Activated CD4-positive, alpha-beta T cell treated with anti-CD3 and anti-CD28 coated beads for 4 hours (primary cell): Measurements from ENCODE around the gene TSHZ2.

ENCODE experiments used
- DNase-seq, 2 donors: peaks; one replicate each; pipeline ENCODE4 v3.0.0-alpha.2; 2020

Gene TSHZ2

DNA sequence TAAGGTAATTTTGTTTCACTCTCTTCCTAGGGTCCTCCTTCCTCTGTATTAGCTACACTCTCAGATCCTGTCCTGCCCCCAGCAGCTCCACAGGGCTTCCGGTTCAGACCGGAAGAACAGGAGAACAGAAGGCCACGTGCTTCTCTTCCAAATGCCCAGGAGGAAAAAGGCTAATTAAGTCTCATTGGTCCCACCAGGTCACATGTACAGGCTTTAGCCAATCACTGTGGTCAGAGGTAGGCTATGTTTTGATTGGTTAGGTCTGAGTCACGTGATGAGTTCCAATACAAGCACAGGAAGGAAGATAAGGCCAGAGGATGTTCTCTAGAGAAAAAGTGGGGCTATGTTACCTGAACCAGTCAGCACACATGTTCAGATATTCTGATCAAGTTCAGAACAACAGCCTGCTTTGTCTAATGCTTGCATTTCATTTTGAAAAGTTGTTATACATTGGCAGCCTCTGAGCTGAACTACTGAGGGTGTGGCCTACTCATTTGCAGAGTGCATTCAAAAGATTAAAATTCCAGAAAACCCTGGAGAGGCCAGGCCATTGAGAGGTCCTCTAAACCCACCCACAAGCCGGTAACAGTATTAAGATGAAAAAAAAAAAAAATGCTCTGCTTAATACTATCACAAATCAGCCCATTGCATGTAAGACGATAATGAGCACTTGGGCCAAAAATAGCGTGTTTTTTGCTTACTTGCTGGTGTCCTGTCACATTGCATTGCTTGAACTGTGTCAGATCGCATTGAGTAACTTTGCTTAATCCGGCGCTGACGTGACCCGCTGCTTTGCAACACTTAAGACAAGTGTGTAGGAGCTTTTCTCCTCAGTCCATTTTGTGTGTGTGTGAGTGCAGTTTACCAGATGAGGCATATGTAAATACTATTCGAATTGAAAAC is 170.3 kb downstream of the TSHZ2 start:
- no peak for DNase-seq

DNA sequence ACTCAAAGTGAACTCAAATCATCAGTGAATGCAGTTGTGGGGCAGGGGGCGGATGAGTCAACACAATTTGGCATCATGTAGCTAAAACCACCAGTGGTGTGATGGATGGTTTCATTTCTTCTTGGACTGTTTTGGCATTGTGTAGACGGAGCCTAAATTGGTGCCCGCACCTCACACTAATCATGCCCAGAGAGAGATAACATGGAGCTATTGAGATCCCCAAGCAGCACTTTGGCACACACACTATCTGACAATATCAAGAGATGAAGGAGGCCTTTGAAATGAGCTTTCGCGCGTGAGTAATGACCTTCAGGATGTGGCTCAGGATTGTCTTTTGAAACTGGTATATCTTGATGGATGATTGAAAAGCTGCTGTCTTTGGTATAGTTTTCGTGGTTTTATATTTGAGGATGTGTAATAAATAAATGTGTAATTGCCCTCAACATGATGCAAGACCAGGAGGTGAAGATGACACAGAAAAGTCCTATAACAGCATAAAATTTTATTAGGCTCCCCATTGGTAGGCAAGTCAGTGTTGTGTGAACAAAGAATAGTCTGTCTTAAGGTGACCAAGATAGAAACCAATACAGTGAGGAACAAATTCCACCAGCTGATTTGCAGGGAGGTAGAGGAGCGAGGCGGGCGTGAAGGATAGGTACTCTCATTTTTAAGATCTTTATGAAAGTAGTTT is 174.2 kb downstream of the TSHZ2 start:
- DNase-seq, result peak; percentile 17 to 39

DNA sequence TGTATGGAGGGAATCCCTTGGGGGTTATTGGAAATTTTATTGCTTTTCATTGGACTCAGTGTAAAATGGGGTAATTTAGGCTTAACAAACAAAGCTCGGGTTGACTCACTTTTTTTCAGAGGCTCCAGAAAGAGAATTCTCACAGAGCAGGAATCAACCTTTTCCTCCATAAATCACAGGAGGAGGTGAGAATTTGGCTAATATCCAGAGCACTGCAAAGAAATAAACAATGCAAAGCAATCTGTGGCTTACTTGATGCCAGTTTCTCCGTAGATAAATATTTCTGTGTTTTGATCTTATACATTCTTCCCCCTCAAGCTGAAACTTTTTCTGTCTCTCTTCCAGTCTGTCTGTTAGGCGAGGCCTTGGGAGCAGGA is 176.6 kb downstream of the TSHZ2 start:
- DNase-seq, result no peak

DNA sequence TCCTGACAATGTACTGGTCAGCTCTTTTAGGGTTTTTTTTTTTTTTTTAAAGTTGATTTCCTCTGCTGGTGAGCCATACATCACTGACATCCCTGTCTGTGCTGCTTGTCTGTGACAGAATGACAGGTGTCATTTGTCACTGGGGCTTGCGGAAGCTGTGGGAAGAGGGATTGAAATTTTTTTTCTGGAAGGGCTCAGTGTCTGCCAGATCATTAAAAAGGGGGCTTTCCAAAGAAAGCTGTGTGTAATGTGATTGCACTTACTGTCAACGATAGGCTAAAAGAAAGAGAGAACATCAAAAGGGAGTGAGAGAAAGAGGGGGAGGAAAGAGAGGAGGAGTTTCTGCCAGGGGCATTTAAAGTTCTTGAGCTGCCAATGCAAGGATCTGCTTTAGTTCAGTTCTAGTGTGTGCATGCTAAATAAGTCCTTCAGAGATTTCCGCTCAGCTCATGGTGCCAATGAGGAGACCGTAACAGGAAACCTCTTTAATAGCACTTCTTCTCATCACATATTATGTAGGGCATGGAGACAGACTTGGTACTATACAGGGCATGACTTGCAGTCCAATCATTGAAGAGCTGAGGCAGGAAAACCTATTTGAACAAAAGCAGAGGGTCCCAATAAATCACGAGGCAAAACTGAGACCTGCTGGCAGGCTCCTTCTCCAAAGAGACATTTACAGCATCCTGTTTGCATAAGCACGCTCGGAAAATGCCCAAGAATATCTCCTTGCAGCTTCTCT is 177.2 kb downstream of the TSHZ2 start:
- no peak for DNase-seq

DNA sequence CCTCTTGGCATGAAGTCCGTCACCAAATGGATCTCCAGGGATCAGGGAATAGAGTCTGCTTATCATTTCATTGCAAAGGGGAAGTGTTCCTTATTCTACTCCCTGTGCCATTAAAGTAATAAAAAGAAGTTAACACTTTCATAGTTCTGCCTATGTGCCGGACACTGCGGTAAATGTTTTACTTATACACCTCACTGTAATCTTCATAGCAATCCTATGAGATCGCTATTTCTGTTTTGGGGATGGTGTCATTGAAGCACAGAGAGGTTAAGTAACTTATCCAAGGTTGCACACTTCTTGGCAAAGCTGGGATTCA is 177.7 kb downstream of the TSHZ2 start:
- no peak for DNase-seq

DNA sequence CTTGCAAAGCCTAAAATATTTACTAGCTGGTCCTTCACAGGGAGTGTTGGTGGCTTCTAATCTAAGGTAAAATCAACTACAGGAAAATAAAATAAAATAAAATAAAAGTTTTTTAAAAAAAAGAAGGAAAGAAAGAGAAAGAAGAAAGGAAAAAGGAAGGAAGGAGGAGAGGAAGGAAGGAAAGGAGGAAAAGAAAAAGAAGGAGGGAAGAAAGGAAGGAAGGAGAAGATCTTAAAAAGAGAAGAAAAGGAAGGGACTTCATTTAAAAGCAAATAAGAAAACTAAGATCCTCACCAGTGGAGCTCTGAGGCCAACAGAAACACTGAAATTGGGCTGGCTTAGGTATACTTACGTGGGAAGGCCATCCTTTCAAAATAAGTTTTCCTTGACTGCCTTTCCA is 178.4 kb downstream of the TSHZ2 start:
- no peak for DNase-seq

DNA sequence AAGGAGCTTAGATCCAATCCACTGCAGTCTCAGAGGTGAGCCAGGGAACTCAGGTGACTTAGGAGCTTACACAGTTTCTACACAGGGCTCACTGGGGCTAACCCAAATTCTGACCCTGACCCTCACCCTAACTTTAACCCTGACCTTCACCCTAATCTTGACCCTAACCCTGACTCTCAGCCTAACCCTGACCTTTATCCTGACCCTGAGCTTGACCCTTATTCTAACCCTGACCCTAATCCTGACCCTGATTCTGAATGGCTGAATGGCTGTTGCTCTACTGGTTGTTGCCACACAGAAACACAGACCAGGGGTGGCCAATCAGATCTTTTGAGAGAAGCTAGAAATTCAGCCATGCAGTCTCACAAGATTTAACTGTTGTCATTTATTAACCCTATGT is 180.1 kb downstream of the TSHZ2 start:
- no peak for DNase-seq

DNA sequence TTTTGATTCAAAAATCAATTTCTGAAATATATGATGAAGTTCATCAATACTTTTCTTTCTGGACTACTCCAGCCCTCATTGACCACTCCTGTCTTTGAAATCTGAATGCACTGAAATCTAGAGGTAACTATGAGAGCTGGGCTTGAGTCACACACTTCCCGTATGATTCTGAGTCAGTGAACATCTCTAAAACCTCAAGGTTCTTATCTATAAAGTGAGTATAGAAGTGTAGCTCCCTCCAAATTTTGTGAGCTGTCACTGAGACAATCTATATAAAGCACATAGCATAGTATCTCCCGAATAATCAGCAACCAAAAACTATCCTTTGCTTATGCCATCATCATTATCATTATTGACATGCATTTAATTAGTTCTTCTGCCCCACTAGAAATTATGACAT is 182.4 kb downstream of the TSHZ2 start:
- peak in 1 of 2 donors; percentile 11 for DNase-seq

DNA sequence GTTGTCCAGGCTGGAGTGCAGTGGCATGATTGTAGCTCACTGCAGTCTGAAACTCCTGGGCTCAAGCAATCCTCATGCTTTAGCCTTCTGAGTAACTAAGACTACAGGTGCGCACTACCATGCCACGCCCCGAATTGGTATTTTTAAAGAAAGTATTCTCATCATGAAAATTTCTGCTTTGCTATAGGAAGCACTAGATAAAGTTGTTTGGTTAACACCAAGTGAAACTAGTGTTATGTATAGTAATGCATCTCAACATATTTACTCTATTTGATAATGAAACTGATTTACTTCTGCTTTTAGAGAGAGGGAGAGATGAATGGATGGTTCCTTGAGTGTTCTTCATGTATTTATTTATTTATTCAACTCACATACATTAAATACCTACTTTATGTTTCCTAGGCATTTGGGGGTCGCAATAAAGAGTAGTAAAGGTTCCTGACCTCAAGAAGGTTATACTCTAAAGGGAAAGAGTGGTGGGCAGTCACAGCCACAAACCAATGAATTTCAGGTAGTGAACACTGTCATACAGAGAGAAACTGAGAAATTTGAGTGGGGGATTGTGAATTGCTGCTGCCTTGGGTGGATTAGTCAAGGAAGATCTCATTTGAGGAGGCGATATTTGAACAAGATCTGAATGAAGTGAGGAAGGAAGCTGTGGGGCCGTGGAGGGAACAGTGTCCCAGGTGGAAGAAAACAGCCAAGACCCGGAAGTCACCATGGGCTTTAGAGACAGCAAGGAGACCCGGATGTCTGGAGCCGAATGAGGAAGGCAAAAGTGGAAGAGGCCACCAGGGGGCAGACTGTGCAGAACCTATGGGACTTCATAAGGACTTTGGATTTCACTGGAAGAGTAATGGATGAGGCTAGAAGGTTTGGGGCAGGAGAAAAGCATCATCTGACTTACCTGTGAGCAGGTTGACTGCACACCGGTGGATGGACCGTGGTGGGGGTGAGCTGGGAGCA is 185.6 kb downstream of the TSHZ2 start:
- peak; percentile 15 to 44 for DNase-seq

DNA sequence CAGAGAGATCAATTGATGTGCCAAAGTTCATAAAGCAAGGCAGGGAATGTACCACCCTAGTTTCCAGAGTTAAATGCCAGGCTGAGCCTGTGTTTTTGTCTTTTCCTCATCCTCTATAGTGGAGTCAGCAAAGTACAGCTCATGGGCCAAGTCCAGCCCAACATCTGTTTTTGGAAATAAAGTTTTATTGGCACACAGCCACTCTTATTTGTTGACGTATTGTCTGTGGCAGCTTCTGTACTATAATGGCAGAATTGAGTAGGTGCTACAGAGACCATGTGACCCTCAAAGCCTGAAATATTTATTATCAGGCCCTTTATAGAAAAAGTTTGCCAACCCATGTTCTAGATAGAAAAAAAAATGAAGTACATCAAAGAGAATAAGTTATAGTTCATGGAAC is 187.0 kb downstream of the TSHZ2 start:
- DNase-seq, result no peak

DNA sequence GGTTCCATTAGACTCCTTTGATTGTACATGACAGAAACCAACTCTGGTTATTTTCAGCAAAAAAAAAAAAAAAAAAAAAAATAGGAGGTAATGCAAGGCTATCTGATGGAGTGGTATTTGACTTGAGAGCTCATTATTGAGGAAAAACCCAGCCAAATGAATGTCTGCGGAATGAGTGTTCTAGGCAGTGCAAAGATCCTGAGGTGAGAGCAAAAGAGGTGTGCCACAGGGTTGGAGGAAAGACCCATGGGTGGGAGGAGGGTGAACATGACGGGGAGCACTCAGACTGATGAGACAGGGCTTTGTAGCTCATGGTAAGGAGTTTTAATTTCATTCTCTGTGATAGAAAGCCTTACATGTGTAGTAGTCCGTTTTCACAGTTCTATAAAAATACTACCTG is 188.9 kb downstream of the TSHZ2 start:
- DNase-seq, result no peak

DNA sequence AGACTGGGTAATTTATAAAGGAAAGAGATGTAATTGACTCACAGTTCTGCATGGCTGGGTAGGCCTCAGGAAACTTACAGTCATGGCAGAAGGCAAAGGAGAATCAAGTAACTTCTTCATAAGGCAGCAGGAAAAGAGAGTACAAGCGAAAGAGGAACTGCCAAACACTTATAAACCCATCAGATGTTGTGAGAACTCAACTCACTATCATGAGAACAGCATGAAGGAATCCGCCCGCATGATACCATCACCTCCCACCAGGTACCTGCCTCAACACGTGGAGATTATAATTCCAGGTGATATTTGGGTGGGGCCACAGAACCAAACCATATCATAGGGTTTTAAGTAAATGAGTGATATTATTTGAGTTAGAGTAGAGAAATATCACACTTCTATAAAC is 189.3 kb downstream of the TSHZ2 start:
- no peak for DNase-seq

DNA sequence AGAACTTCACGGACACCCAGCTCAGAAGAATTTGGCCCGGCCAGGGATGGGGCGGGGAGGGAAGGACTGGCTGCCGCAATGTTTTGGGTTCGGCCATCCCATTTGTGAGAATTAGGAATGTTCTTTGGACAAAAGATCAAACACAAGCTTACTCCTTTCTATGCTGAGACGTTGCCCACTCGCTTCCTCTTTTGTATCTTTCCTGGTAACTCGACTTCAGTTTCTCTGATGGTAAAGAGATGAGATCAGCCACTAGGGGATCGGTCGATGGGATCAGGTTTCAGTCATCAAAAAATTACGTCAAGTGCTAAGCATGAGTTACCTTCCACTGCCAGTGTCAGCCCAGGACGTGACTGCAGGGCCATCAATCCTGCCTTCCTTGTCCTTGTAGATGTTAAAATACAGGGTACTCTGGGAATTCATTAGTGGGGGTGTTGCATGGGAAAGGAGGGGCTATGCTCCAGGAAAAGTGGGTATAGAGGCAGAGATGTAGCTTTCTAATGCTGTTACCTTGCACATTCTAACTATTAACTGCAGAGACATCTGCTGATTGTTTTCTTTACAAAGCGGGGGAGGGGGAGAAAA is 190.2 kb downstream of the TSHZ2 start:
- no peak for DNase-seq

DNA sequence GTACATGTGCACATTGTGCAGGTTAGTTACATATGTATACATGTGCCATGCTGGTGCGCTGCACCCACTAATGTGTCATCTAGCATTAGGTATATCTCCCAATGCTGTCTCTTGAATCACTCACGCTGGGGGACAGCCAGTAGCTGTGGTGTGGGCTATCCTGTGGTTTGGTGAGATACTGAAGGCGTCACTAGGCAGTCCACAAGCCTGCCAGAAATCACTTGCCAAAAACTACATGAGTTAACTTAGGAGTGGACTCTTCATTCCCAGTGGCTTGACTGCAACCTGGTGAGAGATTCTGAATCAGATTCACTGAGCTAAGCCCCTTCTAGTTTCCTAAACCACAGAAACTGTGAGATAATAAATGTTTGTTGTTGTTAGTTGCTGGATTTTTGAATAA is 191.3 kb downstream of the TSHZ2 start:
- DNase-seq, result no peak

DNA sequence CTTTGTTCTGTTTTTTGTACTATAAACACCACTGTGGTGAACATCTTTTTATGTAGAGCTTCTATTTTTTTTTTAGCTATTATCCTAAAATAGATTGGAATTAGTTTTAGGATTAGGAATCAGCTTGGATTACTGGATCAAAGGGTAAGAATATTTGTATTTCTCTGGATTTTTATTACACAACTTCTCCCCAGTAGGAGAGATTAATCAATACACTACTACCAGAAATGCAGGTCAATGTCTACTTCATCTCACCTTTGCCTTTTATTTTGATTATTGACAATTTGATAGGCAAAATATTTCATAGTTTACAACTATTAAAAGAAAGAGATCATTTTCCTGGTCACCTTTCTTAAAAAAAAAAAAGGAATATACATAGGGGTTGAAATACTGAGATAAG is 191.9 kb downstream of the TSHZ2 start:
- no peak for DNase-seq

DNA sequence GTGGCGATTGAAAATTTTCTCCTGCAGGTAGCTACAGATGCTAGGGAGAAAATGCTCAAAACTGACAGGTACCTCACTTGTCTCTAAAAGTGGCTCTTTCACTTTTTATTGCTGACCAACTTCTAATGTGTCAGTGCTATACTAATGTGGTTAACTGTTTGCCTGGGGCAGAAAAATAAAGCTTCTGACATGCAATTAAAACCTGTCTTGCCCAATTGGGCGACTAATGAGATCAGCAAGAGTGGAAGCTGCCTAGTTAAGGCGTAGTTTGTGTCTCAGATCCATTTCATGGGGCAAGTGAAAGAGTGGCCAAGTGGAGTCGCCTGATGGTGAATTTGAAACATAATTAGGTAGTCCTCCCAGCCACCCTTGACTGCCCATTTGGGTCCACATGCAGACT is 193.3 kb downstream of the TSHZ2 start:
- no peak for DNase-seq

DNA sequence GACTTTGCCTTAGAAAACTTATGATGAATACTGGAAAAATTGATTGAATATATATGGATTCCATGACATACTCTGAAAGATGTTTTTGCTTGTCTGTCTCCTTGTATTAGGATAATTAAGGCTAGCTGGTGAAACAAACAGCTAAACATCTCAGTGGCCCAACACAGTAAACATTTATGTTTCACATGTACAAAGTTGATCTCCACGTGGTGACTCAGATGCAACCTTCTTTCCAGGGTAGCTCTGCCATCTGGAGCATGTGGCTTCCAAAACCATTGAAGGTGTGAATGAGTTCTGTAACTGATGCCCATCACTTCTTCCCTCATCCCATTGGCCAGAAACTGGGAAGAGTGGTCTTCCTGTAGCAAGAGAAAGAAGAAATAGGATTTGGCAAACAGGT is 196.3 kb downstream of the TSHZ2 start:
- DNase-seq, result no peak

DNA sequence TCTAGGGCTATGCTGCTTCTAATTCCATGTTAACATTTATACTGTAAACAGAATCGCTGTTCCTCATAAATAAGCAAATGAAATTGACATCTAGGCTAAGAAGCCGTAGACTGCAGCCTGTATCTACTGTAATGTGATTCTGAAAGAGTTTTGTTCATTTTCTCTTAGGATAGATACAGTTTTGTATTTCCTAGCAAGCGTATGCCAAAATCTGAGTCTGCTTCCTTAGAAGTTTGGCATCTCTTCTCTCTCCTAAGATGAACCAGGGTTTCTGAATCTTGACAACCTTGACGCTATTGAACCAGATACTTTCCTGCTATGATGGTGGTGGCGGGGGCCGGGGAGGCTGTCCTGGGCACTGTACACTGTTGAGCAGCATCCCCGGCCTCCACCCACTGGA is 198.0 kb downstream of the TSHZ2 start:
- no peak for DNase-seq

DNA sequence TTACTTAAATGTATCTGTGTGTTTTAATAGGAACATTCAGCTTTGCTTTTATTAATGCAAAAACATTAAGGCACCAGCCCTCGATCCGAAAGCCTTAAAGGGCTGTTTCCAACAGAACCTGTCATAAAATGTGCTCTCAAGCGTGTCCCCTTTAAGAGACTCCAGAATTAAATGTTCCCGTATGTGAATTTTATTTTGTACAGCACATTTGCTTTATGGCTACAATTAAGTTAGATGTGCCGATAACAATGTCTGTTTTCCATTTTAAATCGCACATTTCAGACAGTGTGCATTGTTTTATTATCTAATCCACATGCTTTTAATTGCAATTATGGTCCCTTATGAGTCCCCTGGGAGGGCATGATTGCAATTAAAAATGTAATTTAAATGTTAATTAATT is 198.9 kb downstream of the TSHZ2 start:
- DNase-seq, result no peak

DNA sequence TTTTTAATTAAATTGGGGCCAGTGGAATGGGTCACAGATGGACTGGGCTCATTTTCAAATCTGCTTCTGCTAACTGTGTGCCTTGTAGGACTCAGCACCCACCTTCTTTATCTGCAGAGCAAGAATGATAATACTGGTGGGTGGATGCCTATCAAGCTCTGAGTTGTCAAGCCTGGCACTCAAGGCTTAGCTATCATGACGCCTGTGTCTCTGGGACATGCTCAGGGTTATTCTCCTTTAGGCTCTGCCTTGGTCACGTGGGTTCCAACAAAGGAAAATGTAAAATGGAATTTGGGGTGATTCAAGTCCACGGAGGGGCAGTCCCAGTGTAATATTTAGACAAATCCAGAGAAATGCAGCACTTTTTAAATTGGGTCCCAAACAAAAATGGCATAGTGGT is 202.3 kb downstream of the TSHZ2 start:
- no peak for DNase-seq

DNA sequence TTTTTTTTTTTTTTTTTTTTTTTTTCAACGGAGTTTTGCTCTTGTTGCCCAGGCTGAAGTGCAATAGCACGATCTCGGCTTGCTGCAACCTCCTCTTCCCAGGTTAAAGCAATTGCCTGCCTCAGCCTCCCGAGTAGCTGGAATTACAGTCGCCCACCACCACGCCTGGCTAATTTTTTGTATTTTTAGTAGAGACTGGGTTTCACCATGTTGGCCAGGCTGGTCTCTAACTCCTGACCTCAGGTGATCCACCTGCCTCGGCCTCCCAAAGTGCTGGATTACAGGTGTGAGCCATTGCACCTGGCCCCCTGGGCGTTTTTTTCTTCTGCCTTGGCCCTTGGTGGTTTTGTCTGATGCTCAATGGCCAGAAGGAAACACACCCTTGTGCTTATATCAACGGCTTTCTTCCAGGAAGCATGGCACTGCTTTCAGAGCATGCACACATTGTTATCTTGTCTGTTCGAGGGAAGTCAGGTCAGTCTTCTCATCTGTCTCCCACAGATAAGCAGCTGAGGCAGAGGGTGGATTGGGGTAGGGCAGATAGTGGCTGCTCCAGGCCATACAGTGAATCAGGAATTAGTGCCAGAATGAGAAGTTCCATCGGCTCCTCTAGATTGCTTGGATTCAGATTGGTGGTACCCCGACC is 203.1 kb downstream of the TSHZ2 start:
- DNase-seq, result no peak

DNA sequence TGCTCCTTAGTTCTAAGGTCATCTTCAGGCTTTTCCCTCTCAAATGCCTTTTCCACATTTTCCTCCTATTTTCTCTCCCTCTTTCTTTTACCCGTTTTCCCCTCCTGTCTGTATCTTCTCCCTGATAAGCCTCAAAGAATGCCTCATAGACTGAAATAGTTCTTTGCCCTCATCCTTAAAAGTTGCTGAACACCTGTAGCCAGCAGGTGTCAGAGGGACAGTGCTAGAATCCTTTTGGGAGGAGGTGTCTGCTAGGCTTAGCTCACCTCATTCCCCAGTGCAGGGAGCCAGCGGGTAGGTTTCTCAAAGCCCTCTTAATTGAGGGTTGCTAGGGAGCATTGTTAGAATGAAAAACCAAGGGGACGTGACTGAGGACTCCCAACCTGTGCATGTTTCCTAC is 204.0 kb downstream of the TSHZ2 start:
- no peak for DNase-seq
